Brain pericyte (primary cell): ENCODE results near the gene FOXG1.

ENCODE experiments used
- DNase-seq: peaks from one replicate; pipeline ENCODE4 v3.0.0-alpha.2; 2012; ENCODE audit warnings: low read depth, low spot score

Gene FOXG1

DNA sequence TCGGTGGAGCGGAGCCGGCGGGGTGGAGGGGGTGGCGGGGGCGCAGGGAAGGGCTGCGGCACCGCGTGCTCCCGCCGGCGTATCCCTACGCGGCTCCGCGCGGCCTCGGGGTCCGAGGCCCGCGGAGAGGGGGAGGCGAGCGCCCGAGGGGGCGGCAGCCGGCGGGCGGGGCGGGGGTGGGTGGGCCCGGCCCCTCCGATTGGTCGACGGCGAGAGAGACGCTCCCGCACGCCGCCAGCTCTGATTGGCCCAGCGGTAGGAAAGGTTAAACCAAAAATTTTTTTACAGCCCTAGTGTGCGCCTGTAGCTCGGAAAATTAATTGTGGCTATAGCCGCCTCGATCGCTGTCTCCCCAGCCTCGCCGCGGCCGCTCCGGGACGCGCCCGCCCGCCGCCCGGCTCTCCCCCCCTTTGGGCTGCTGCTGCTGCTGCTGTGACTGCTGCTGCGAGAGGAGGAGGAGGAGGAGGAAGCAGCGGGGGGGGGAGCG is at the start of gene FOXG1:
TSS of gene FOXG1 (plus strand) at position 319 of the 487 bp plus-strand sequence. CDS start 493 bp downstream, outside the sequence.
- no peak for DNase-seq

DNA sequence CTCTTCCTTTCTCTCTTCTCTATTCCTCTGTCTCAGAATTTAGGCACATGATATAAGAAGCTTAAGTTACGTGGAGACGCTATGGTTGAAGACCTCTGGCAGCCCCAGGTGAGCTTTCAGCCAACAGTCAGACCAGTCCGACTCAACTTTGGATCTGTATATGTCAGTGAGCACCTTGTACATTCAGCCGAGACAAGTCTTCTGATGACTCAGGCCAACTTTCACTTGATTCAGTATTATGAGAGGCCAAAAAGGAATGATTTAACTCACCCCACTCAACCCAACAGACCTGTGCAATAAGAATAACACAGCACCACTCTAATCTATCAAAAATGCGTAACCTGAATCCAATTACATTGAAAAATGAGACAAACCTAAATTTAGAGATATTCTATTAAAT is 47.5 kb upstream of the FOXG1 start:
- DNase-seq, result no peak

DNA sequence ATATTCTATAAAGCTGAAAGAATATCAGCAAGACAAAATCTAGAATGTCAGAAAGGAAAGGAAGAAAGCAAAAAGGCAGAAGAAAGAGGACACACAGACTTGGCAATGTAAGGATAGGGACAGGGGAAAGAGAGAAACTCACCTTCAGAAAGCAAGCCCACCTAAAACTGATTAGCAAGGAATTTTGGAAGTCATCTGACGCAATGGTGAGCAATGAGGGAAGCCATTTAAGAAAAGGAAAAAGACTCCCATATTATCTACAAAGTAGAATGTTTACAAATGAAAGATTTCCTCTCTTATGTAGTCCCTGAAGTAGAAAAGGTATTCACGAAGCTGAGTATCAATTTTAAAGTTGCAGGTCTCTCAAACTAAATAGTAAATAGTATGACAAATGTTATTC is 35.2 kb upstream of the FOXG1 start:
- DNase-seq, result no peak

DNA sequence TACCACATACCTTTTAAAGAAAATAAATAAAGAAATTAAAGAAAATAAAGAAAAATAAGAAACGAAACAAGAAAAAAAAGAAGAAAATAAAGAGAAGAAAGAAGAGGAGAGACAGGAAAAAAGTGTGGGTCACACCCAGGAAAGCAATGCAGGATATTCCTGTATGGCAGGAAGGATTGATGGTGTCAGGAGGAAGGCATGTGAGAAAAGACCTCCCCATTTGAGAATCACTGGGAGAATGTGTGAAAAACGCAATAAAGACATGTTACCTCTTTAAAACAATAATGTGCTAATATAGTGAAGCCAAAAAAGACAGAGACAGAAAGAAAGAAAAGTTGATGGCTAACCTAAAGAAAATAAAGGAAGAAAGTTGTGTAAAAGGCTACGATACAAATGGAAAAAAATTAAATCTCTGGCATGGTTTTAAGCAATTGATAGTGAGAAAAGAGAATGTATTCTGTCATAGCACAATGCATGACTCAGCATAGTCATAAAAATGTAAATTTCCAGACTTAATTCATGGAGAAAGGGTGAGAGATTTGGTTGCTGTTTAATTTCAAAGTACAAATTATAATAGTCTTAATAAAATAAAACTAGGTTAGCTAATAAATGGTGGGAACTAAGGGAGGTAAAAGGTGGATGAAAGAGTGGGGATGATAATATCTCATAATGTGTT is 24.3 kb upstream of the FOXG1 start:
- no peak for DNase-seq

DNA sequence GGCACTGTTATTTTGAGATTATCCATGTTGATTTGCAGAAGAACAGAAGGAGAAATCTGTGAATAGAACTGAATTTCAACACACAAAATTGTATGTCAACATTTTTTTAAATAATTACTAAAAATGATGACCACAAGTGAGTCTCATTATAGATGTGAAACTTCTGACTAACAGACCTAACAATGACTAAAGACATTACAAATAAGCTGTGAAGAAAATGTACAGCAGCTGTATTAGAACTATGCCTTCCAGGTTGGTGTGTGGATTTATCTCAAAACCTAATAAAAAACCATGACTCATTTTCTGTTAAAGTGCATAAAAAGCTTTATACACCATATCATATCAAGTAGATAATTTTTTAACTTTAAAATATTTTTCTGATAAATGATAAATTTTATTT is 22.5 kb upstream of the FOXG1 start:
- no peak for DNase-seq

DNA sequence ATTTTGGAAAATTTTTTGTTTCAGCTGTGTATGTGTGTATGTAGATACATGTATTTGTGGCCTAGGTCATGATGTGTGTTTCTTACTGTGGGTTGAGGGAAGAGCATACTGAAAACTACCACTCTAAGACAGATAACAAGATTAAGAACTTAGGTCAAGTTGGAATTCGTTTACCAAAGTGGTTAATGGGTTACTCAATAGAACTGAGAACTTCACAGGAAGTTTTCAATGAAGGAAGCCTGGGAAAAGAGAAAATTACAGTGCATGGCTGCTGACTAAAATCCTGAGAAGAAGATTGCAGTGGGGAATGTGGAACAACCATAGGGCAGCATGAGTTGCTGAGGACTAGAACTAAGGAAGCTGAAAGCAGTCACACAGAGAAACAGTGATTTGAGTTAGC is 21.4 kb upstream of the FOXG1 start:
- no peak for DNase-seq

DNA sequence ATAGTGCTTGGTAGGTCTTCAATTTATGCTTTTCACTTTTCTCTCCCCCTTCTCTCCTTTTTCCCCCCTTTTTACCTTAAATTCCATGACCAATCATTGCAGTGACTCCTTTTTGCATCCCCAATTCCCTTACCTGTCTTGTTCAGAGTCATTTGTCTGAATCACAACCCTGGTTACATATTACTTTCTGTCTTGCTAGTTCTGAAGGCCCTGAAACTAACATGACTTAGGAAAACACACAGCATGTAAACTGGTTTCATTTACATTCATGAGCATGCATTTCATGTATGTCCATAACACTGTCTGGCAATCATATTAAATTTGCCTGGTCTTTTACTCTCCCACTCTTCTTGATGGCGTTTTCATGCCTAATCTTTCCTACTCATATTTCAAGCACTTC is 20.3 kb upstream of the FOXG1 start:
- no peak for DNase-seq

DNA sequence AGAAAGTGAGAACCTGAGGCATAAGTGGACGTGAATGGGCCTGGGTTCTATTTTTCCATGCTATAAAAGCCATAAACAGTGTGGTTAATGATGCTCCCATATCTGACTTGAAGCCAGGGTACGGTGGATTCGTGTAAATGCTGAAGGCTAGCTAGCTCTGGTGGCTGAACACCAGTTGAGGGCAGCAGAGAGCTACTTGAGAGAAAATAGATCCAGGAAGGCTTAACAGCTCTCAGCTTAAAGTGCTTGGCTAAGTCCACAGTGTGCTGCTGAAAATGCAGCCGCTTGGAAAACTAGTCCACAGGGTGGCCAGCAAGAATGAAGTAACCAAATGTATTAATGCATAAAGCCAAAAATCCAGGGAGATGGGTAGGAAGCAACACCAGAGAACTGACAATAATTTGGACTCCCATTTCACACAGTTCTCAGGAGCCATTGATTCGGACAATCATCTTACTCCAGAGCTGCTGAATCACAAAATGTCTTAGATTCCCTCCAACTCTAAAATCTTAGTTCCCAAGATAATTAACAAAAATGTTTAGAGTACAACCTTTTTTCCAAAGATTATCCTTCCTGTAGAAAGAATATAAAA is 15.0 kb upstream of the FOXG1 start:
- no peak for DNase-seq

DNA sequence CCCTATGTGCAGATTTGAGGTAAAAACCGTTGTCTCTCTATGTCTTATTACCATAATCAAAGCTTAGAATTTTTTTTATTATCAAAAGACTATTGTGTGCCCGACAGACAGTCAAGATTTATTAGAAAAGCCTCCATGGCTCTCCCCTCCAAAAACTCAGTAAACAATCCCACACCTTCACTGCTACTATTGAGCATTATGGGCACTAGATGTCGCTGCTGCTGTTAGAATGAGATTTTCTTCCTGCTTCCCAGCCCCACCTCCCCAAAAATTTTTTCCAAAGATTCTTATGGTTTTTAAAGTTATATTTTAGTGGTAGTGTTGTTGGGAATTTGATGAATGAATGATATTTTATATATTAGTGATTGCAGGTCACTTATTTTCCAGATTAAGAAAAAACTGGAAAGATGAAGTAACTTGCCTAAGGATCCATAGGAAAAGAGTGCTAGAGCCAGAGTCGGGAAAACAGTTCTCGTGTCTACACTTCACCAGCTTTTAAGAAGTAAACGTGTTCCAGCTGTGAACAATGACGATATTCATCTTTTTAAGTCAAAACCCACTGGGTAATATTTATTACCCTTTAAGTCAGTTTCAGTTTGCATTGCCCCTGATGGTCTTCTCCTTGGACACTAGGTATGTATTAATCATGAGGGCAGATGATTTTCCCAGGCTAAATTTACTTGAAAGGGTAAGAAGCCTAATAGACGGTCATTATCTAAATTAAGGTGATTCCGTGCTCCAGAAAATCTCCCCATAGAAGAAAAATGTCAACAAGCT is 12.2 kb upstream of the FOXG1 start:
- no peak for DNase-seq

DNA sequence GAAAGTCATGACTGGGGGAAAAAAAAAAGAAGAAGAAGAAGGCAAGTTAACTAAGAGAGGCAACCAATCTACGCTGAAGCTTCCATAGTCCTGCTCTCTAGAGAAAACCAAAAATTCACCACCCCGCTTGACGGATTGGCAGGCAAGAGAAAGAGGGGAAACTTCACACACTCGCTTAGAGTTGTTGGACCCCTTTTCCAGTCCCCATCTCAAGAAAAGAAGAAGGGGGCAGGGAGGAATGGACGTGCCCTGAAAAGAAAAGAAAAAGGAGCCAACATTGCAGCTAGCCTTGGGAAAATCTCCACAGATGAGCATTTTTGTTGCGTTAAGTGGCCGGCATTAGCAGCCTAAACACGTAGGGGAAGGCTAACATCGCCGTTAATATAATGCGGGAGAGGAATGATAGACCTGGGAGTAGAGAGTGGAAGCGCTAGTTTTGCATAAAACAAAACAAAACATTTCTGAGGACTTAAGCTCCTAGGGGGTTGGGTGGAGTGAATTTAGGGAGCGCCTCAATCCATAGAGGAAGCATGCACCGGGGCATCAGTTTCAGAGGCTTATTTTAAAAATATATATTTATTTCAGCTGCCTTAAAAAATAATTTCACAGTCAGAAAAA is 11.3 kb upstream of the FOXG1 start:
- DNase-seq, result no peak

DNA sequence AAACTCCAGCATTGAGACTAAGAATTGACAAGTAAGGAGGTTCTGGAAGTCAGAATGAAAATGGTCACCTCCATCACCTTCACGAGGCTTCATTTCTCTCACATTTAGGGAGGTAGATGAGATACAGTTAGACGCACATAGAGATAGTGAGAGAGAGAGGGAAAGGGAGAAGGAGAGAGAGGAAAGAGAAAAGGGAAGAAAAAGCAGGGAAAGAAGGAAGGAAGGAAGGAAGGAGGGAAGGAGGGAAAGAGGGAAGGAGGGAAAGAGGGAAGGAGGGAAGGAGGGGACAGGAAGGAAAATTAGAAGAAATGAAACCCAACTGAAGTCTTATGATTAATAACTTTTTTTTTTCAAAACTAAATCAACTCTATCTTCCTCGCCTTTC is 10.7 kb upstream of the FOXG1 start:
- DNase-seq, result no peak

DNA sequence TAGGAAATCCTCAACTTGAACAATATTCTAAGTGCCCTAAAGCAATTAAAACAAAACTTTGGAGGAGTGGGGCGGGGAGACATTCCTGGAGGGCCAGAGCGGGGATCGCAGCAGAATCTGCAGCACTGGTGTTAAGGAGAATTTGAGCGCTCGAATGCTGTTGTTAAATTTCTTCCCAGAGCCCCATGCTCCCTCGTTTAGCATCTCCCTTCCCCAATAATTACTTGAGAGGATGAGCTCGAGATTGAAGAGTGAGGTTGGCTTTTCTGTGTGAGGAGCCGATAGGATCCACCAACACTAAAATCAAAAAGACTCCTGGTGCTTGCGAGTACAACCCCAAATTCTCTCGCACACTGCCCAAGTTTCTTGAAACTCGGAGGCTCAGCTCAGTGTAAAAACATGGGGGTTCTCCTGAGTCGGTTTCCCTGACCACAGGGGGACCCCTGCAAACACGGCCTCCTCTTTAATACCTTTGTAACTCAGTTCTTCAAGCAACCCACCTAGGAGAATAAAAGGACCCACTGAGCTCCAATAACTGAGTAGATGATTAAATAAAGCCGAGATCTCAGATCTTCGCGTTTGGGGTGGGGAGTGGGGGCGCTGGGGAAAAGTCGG is 10.2 kb upstream of the FOXG1 start:
- no peak for DNase-seq

DNA sequence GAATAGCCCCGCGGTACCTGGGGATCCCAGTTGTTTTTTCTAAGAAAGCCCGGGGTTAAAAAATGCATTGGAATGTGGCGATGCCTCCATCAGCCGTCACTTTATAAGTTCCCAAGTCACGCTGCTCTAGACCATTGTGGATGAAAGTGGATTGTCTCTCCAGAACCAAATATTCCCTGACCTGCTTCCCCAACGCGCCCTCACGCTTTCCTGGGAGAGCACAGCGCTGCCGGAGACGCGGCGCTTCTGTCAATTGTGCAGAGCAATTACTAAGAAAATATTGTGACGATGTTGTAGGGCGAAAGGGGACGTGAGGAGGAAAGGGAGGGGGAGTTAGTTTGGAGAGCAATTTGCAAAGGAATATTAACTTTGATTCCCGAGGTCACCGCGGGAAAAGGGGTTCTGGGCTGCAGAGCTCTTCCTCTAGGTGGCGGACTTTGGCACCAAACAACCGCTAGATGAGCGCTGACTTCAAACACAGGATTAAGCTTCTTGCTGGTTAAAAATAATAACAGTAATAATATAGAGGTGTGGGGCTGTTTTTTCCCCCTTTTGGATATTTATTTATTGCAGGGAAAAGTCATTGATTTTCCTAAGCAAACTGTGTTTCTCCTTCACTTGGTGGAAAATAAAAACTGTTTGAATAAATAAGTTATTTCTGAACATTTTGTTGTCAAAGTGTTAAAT is 9.6 kb upstream of the FOXG1 start:
- DNase-seq, result no peak

DNA sequence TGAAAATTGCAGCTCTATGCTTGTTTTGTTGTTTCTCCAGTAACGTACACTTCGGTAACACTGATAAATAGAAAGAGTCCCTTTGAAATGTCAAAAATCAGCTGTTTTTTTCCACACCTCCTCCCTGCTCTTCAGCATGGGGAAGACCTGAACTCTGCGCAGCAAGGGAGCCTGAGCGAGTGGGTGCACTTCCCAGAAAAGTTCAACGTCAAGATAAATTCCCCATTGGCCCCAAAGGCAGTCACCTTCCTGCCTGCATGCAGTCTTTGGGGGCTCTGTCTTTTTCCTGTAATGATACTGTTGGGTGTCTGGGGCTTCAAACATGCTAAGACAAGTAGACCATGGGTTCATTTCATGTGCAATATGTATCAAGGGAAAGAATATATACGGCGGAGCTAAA is 8.8 kb upstream of the FOXG1 start:
- no peak for DNase-seq

DNA sequence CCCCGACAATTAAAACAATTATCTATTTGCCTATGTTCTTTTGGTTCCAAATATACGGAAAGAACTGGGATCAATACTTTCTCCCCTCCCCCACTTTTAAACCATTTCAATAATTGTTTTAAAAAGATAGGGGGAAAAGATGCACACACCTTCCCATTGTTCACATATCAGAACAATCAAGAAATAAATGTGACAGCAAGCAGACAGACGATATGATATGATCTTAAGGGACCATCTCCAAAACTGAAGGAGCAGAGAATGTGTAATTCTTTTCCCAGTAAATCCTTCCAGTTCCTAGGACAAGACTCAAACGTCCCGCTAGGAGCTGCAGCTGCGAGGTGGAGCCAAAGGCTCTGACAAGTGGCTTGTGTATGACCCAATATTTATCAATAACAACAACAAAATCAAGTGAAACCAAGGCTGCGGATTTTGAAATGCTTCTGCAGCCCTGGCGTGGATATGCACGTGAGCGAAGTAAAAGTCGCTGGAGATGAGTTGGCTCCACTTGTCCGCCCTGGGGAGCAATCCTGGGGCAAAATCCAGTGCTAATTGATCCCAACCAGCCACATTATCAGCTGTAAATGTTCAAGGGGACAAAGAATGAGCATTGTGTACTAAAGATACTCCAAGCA is 8.2 kb upstream of the FOXG1 start:
- DNase-seq, result no peak

DNA sequence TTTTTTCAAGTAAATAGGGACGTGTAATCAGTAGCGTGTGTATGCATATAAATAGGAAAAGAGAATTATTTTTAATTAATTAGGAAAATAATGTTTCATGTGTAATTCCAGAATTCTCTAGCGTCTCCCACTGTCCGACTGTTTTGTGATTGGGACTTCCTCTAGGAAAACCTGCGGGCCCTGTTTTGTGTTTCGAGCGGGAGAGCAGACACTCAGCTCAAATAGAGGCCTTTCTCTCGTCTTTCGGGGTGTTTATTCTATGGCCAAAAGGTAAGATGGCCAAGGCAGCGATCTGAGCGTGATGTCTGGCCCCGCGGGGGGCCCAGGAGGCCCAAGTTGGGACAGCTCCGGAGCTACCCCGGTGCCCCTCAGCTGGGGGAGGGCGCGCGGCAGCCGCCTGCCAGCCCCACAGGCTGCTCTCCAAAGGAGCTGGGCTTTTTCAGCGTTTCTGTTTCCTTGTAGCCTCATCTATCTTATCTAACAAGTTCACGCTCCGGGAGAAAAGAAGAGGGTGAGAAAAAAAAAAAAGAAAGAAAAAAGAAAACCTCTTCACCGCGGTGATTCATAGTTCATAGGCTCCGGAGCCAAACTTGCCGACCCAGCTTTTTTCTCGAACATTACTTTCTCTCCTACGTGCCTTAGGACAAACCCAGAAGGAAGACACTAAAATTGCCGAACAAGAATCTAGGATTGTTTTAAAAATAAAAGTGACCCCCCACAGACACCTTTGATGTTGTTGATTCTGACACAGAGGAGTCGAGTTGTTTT is 7.5 kb upstream of the FOXG1 start:
- no peak for DNase-seq

DNA sequence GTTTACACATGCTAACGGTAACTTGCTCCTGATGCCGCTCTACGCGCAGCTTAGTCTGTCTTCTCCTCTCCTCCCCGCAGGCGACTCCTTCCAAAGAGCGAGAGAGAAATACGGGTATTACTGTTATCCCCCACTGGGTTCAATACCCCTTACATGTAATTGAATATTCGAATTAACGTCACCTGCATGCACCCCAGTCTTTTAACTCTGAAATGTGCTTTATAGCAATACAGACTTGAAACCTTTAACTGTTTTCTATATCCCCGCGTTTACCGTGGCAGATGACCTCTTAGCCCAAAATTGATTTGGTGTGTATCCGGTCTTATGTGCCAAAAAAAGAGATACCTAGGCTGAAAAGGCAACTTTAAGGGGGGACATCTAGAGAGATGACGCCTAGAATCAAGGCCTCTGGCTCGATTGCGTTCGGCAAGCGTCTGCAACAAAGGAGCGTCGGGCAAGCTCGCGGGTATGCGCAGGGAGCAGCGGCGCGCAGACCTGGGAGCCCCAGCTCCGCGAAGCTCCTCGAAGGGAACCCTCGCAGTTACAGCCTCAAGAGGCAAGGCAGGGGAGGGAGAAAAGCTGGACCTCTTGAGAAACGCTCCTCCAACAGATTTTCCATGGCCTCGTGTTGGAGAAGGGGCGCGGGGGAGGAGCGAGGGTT is 6.8 kb upstream of the FOXG1 start:
- no peak for DNase-seq

DNA sequence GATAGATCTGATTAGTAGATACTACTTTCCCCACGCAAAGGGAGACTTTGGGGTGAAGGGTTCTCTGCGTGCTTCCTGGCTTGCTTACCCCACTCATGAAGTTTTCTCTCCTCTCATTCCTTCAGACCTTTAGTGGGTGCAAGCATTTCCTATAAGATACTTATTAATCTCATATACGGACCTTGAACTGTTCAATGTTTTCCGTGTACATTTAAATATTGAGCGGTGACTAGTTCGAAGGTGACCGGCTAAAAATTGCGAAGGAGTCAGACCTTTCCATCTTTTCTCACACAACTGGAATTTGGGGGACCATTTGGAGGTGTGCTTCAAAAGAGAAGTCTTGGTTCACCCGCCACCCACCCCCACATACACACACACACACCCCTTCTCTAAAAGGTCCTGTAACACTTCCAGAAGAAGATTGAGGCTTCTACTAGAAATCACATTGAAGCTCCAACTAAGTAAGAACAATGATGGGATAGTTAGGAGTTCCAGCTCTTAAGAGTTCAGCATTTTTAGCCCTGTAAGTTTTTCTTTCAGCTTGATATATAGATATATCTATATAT is 6.1 kb upstream of the FOXG1 start:
- no peak for DNase-seq
